WTC11 (cell line): Measurements from ENCODE around the gene KDM4E. TPM values are rescaled to one million over a fixed set of nuclear protein-coding genes. Genes with fewer than 3 reads are reported as not detected.

Source experiments
- ATAC-seq: fragments of 200-7000 bp; cut with Tn5 transposase; 2 replicates; pipeline ENCODE4 v1.10.0; 2021; ENCODE audit warnings: mild to moderate bottlenecking, moderate library complexity
- CTCF ChIA-PET: fragments of 300-600 bp; sonication (Branson Sonifier 250); formaldehyde crosslinking; loops from one replicate; lab custom pipeline; 2021; ENCODE audit warnings: antibody characterized with exemption; lab: Charles Lee
- POLR2A ChIA-PET: fragments of 350-600 bp; sonication (Branson Sonifier 250); formaldehyde crosslinking; loops from one replicate; lab custom pipeline; 2021; ENCODE audit warnings: antibody characterized with exemption; lab: Charles Lee
- DNase-seq: peaks from one replicate; pipeline ENCODE4 v3.0.0; 2021; ENCODE audit warnings: low spot score
- H3K27ac Mint-ChIP-seq: 2 replicates; pipeline ENCODE4 v1.8.0; 2021; ENCODE audit warnings: mixed read lengths
- H3K27me3 Mint-ChIP-seq: 2 replicates; pipeline ENCODE4 v1.8.0; 2021; ENCODE audit warnings: low read depth, mild to moderate bottlenecking, moderate library complexity, mixed read lengths
- H3K36me3 Mint-ChIP-seq: 2 replicates; pipeline ENCODE4 v1.8.0; 2021; ENCODE audit warnings: mixed read lengths
- H3K4me1 Mint-ChIP-seq: 2 replicates; pipeline ENCODE4 v1.8.0; 2022; ENCODE audit warnings: mixed read lengths
- H3K4me3 Mint-ChIP-seq: 2 replicates; pipeline ENCODE4 v1.8.0; 2021; ENCODE audit warnings: mild to moderate bottlenecking, moderate library complexity, mixed read lengths
- H3K9me3 Mint-ChIP-seq: 2 replicates; pipeline ENCODE4 v1.8.0; 2021; ENCODE audit warnings: mixed read lengths
- CREB1 ChIP-seq: sonication (generic); formaldehyde crosslinking; IDR thresholded peaks from 2 replicates; pipeline ENCODE4 v1.8.0; 2023; ENCODE audit warnings: mild to moderate bottlenecking, missing genetic modification reagents
- ELF4 ChIP-seq: sonication (generic); formaldehyde crosslinking; IDR thresholded peaks from 2 replicates; pipeline ENCODE4 v1.8.1; 2022; ENCODE audit warnings: low read depth, mild to moderate bottlenecking, moderate library complexity, missing genetic modification reagents
- GRHL2 ChIP-seq: fragments of 250-450 bp; sonication (Bioruptor Pico); IDR thresholded peaks from 2 replicates; pipeline ENCODE4 v1.8.0; 2022; ENCODE audit warnings: mild to moderate bottlenecking, moderate library complexity; ENCODE audit not compliant: insufficient replicate concordance, severe bottlenecking
- GTF2I ChIP-seq: fragments of 250-450 bp; sonication (Bioruptor Pico); conservative IDR thresholded peaks from 2 replicates; pipeline ENCODE4 v1.4.0; 2021; ENCODE audit warnings: mild to moderate bottlenecking
- MLX ChIP-seq: sonication (generic); formaldehyde crosslinking; IDR thresholded peaks from 2 replicates; pipeline ENCODE4 v1.8.1; 2023; ENCODE audit warnings: mild to moderate bottlenecking, missing genetic modification reagents, moderate library complexity
- MXD4 ChIP-seq: fragments of 250-450 bp; sonication (Bioruptor Pico); IDR thresholded peaks from 2 replicates; pipeline ENCODE4 v1.8.0; 2021; ENCODE audit warnings: mild to moderate bottlenecking, moderate library complexity, borderline replicate concordance
- MYBL2 ChIP-seq: sonication (generic); formaldehyde crosslinking; IDR thresholded peaks from 2 replicates; pipeline ENCODE4 v1.8.1; 2023; ENCODE audit warnings: mild to moderate bottlenecking, moderate library complexity, missing genetic modification reagents
- NFATC4 ChIP-seq: fragments of 250-450 bp; sonication (Bioruptor Pico); IDR thresholded peaks from 2 replicates; pipeline ENCODE4 v1.9.0; 2021; ENCODE audit warnings: mild to moderate bottlenecking
- NFYB ChIP-seq: sonication (generic); formaldehyde crosslinking; conservative IDR thresholded peaks from 2 replicates; pipeline ENCODE4 v1.8.0; 2022; ENCODE audit warnings: low read depth, missing genetic modification reagents
- NR1H2 ChIP-seq: sonication (generic); formaldehyde crosslinking; IDR thresholded peaks from 2 replicates; pipeline ENCODE4 v1.9.0; 2021; ENCODE audit warnings: mild to moderate bottlenecking, moderate library complexity, missing genetic modification reagents
- NR2C2 ChIP-seq: sonication (generic); formaldehyde crosslinking; IDR thresholded peaks from 2 replicates; pipeline ENCODE4 v1.8.0; 2022; ENCODE audit warnings: mild to moderate bottlenecking, missing genetic modification reagents
- OVOL2 ChIP-seq: fragments of 250-450 bp; sonication (Bioruptor Pico); IDR thresholded peaks from 2 replicates; pipeline ENCODE4 v1.9.0; 2021; ENCODE audit warnings: mild to moderate bottlenecking, borderline replicate concordance
- RELA ChIP-seq: sonication (generic); formaldehyde crosslinking; IDR thresholded peaks from 2 replicates; pipeline ENCODE4 v1.8.1; 2022; ENCODE audit warnings: missing genetic modification reagents, mild to moderate bottlenecking, borderline replicate concordance
- SMAD4 ChIP-seq: sonication (generic); formaldehyde crosslinking; IDR thresholded peaks from 2 replicates; pipeline ENCODE4 v1.8.0; 2022; ENCODE audit warnings: mild to moderate bottlenecking, missing genetic modification reagents
- TCF7 ChIP-seq: sonication (generic); formaldehyde crosslinking; IDR thresholded peaks from 2 replicates; pipeline ENCODE4 v1.8.0; 2022; ENCODE audit warnings: mild to moderate bottlenecking, low read depth, missing genetic modification reagents, moderate library complexity
- TEAD4 ChIP-seq: sonication (generic); formaldehyde crosslinking; IDR thresholded peaks from 2 replicates; pipeline ENCODE4 v1.8.0; 2022; ENCODE audit warnings: mild to moderate bottlenecking, missing genetic modification reagents
- USF1 ChIP-seq: sonication (generic); formaldehyde crosslinking; IDR thresholded peaks from 2 replicates; pipeline ENCODE4 v1.8.0; 2022; ENCODE audit warnings: mild to moderate bottlenecking, missing genetic modification reagents
- ZNF121 ChIP-seq: sonication (generic); formaldehyde crosslinking; IDR thresholded peaks from 2 replicates; pipeline ENCODE4 v1.8.0; 2023; ENCODE audit warnings: missing genetic modification reagents
- ZNF138 ChIP-seq: sonication (generic); formaldehyde crosslinking; conservative IDR thresholded peaks from 2 replicates; pipeline ENCODE4 v1.8.1; 2022; ENCODE audit warnings: mild to moderate bottlenecking, moderate library complexity, missing genetic modification reagents
- ZNF263 ChIP-seq: sonication (generic); formaldehyde crosslinking; IDR thresholded peaks from 2 replicates; pipeline ENCODE4 v1.8.1; 2022; ENCODE audit warnings: low read depth, mild to moderate bottlenecking, moderate library complexity, missing genetic modification reagents
- total RNA-seq: library from RNA; stranded (reverse); gene quantifications from 3 replicates; pipeline ENCODE4 v1.2.3, GENCODE V29; 2021
- TF ChIP-seq, protein P1 (sequence below): sonication (generic); formaldehyde crosslinking; IDR thresholded peaks from 2 replicates; pipeline ENCODE4 v1.8.1; 2022; ENCODE audit warnings: low read depth, mild to moderate bottlenecking, moderate library complexity, missing genetic modification reagents, borderline replicate concordance
- TF ChIP-seq, protein P2 (sequence below): fragments of 250-450 bp; sonication (Bioruptor Pico); conservative IDR thresholded peaks from 2 replicates; pipeline ENCODE4 v1.9.0; 2021; ENCODE audit warnings: mild to moderate bottlenecking
- TF ChIP-seq, protein P3 (sequence below): sonication (generic); formaldehyde crosslinking; conservative IDR thresholded peaks from 2 replicates; pipeline ENCODE4 v1.8.1; 2023; ENCODE audit warnings: mild to moderate bottlenecking, low read depth, missing genetic modification reagents, moderate library complexity
- TF ChIP-seq, protein P4 (sequence below): sonication (generic); formaldehyde crosslinking; IDR thresholded peaks from 2 replicates; pipeline ENCODE4 v1.8.1; 2023; ENCODE audit warnings: mild to moderate bottlenecking, missing genetic modification reagents, moderate library complexity

Gene KDM4E
- total RNA-seq, 1 experiment from 2014 or later, result not detected

DNA sequence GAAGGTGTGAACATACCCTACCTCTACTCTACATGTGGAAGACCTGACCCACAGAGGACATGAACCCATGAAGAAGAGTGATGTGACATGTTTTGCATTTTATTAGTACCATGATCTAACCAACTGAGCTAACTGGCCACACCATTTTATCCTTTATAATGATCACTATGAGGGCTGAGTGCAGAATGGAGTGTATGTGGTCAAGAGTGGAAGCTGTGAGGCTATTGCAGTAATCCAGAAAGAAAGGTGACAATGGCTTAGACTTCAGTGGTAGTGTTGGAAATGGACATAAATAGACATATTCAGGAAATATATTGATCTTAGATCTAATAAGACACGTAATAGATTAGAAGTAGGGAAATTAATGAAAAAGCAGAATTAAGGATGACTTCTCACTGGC lies 45.4 kb downstream of the KDM4E start (continued):
- no peak for TF ChIP-seq MXD4 (CRISPR knock-in tag)
- TF ChIP-seq, protein P1, sequence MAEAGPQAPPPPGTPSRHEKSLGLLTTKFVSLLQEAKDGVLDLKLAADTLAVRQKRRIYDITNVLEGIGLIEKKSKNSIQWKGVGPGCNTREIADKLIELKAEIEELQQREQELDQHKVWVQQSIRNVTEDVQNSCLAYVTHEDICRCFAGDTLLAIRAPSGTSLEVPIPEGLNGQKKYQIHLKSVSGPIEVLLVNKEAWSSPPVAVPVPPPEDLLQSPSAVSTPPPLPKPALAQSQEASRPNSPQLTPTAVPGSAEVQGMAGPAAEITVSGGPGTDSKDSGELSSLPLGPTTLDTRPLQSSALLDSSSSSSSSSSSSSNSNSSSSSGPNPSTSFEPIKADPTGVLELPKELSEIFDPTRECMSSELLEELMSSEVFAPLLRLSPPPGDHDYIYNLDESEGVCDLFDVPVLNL (CRISPR knock-in tag), result no peak
- TF ChIP-seq ZNF138, result no peak
- TF ChIP-seq, protein P2, sequence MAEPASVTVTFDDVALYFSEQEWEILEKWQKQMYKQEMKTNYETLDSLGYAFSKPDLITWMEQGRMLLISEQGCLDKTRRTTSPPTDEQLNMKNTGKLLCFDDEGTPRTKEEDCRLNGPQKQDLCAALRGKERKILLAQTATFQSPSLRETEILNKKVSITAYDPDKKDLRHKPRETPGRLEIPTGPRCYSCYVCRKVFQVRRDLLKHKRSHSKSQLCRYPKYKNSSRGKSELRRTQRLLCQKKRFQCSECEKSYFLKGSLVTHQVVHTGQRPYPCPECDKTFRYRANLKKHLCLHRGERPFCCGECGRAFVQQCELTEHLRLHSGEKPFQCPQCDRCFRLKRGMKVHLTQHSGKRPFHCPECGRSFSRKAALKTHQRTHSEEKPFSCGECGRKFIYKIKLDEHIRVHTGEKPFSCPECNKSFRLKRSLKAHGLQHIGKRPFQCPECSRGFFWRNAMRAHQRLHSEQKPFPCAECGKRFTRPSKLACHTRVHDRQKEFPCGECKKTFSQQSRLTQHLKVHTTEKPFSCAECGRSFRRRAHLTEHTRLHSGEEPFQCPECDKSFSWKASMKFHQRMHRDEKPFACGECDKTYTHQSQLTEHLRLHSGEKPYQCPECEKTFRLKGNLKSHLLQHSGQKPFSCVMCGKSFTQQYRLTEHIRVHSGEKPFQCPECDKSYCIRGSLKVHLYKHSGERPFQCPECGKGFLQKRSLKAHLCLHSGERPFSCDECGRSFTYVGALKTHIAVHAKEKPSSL (CRISPR knock-in tag), result no peak
- TF ChIP-seq, all 79 proteins: peak for 0

- TF ChIP-seq TEAD4 (CRISPR knock-in tag), result no peak
- TF ChIP-seq NFYB (CRISPR knock-in tag), result no peak
- TF ChIP-seq GRHL2 (CRISPR knock-in tag), result no peak
- TF ChIP-seq ZNF121 (CRISPR knock-in tag), result no peak
- TF ChIP-seq NR1H2 (CRISPR knock-in tag), result no peak
- TF ChIP-seq MLX, result no peak
- TF ChIP-seq RELA (CRISPR knock-in tag), result no peak
- TF ChIP-seq, protein P3, sequence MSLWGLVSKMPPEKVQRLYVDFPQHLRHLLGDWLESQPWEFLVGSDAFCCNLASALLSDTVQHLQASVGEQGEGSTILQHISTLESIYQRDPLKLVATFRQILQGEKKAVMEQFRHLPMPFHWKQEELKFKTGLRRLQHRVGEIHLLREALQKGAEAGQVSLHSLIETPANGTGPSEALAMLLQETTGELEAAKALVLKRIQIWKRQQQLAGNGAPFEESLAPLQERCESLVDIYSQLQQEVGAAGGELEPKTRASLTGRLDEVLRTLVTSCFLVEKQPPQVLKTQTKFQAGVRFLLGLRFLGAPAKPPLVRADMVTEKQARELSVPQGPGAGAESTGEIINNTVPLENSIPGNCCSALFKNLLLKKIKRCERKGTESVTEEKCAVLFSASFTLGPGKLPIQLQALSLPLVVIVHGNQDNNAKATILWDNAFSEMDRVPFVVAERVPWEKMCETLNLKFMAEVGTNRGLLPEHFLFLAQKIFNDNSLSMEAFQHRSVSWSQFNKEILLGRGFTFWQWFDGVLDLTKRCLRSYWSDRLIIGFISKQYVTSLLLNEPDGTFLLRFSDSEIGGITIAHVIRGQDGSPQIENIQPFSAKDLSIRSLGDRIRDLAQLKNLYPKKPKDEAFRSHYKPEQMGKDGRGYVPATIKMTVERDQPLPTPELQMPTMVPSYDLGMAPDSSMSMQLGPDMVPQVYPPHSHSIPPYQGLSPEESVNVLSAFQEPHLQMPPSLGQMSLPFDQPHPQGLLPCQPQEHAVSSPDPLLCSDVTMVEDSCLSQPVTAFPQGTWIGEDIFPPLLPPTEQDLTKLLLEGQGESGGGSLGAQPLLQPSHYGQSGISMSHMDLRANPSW, result no peak
- TF ChIP-seq OVOL2 (CRISPR knock-in tag), result no peak
- no peak for TF ChIP-seq TCF7 (CRISPR knock-in tag)
- TF ChIP-seq NFATC4 (CRISPR knock-in tag), result no peak
- TF ChIP-seq, all 79 proteins: peak for 0
- Mint-ChIP-seq H3K4me1 (peaks cover 14% of the 10 kb centered on the region), H3K4me3 (no peak overlapping the region), H3K27ac (no peak overlapping the region), H3K27me3 (no peaks in the 10 kb centered on the region; the same call in 1 of the 2 replicates), H3K36me3 (no peaks in the 10 kb centered on the region), H3K9me3 (no peaks in the 10 kb centered on the region)
- ChIA-PET POLR2A (interaction anchor here (0.5 kb wide), 1 partner anchor 1066 kb away, joined by 3 read pairs; no protein-coding TSS in a partner anchor), CTCF (interaction anchor here (1.3 kb wide), 1 partner anchor 35 kb away, joined by 5 read pairs; no protein-coding TSS in a partner anchor)
- no peak for DNase-seq
- no peak for ATAC-seq
These were observed 47.9 kb downstream of the KDM4E start for GRCh38 chr11:95072948-95073347.

DNA sequence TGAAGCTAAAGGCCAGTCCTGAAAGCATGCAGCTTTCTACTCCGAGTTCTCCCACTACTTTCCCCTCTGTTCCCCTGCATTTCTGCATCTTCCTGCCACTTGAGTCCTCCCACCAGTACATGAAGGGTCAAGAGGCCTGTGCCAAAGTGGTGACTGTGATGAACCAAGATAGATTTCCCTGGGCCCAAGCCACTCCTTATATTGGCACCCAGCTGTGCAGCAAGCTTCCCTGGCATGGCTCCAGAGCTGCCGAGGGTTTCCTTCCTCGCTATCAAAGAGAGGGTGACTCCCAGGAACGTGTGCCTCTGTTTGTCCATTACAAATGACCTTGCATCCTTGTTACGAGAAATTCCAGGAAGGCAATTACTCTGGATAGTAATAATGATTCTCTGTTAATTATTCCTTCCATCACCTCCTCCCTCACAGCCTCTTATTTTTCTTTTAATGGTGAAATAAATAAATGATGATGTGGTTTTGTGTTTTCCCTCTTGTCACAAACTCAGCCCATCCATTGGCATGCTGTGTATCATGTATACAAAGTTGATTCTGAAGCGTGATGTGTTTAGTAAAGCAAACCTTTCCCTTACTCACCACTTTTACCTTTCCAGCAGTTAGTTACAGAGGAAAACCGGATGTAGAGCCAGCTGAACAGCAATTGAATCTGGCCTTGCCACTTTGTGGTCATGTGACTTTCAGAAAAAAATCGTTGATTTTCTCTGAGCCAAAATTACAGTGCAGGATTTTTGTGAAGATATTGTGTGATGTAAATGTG lies 49.9 kb downstream of the KDM4E start:
- 0 out of 2 replicates have a peak, but pooled peaks cover 2% of the 10 kb centered on the region for H3K4me1 Mint-ChIP-seq
- no peaks in the 10 kb centered on the region; the same call in 1 of the 2 replicates for H3K27me3 Mint-ChIP-seq
- H3K27ac Mint-ChIP-seq, result no peak overlapping the region
- no peak for DNase-seq
- POLR2A ChIA-PET, result interaction anchor here (0.7 kb wide), 1 partner anchor 14 kb away, joined by 3 read pairs; the partner anchor contains the start of gene ENDOD1
- H3K9me3 Mint-ChIP-seq, result no peaks in the 10 kb centered on the region
- no peak for ATAC-seq
- no peak overlapping the region for H3K4me3 Mint-ChIP-seq
- H3K36me3 Mint-ChIP-seq, result no peaks in the 10 kb centered on the region
- CTCF ChIA-PET, result interaction anchor here (1.0 to 1.2 kb wide), 3 partner anchors 15 to 77 kb away, joined by 3 to 5 read pairs (median 4); partner anchors contain the start of gene ENDOD1
- TF ChIP-seq ELF4 (no peak), ZNF263 (CRISPR knock-in tag) (no peak), NR2C2 (CRISPR knock-in tag) (no peak), USF1 (CRISPR knock-in tag) (no peak), GTF2I (CRISPR knock-in tag) (no peak), CREB1 (CRISPR knock-in tag) (no peak), SMAD4 (CRISPR knock-in tag) (no peak), MYBL2 (no peak)
- TF ChIP-seq, protein P4, sequence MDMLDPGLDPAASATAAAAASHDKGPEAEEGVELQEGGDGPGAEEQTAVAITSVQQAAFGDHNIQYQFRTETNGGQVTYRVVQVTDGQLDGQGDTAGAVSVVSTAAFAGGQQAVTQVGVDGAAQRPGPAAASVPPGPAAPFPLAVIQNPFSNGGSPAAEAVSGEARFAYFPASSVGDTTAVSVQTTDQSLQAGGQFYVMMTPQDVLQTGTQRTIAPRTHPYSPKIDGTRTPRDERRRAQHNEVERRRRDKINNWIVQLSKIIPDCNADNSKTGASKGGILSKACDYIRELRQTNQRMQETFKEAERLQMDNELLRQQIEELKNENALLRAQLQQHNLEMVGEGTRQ (CRISPR knock-in tag), result no peak
